GM23248 (cell line): ENCODE results near the gene PARVB. TPM values are rescaled to one million over a fixed set of nuclear protein-coding genes. Genes with fewer than 3 reads are reported as not detected.
A peak's percentile ranks its signal among the peaks of the same experiment; 100 is the strongest.

Source experiments
- DNase-seq: peaks from one replicate; pipeline ENCODE4 v3.0.0-alpha.2; 2015
- H2AFZ ChIP-seq: fragments of 200-600 bp; sonication (generic); 2 replicates; pipeline ENCODE4 v1.6.1; 2016; ENCODE audit warnings: antibody characterized with exemption
- H3F3A ChIP-seq: fragments of 200-600 bp; sonication (generic); 2 replicates; pipeline ENCODE4 v1.6.1; 2016; ENCODE audit warnings: mild to moderate bottlenecking, antibody characterized with exemption, mixed run types; ENCODE audit not compliant: insufficient read depth
- H3K27ac ChIP-seq: fragments of 200-600 bp; sonication (generic); 2 replicates; pipeline ENCODE4 v1.5.1; 2016; ENCODE audit warnings: mild to moderate bottlenecking
- H3K27me3 ChIP-seq: fragments of 200-600 bp; sonication (generic); replicated peaks from 2 replicates; pipeline ENCODE4 v1.6.1; 2016; ENCODE audit warnings: mild to moderate bottlenecking; ENCODE audit not compliant: insufficient read depth
- H3K36me3 ChIP-seq: fragments of 200-600 bp; sonication (generic); 2 replicates; pipeline ENCODE4 v1.6.1; 2016; ENCODE audit warnings: low read depth, mild to moderate bottlenecking
- H3K4me1 ChIP-seq: fragments of 200-600 bp; sonication (generic); 2 replicates; pipeline ENCODE4 v1.6.1; 2016; ENCODE audit warnings: mild to moderate bottlenecking; ENCODE audit not compliant: insufficient read depth
- H3K4me2 ChIP-seq: fragments of 200-600 bp; sonication (generic); one replicate; pipeline ENCODE4 v1.6.1; 2016; ENCODE audit warnings: mild to moderate bottlenecking; ENCODE audit not compliant: unreplicated experiment
- H3K4me3 ChIP-seq: fragments of 200-600 bp; sonication (generic); 2 replicates; pipeline ENCODE4 v1.5.1; 2016; ENCODE audit warnings: mild to moderate bottlenecking
- H3K79me2 ChIP-seq: fragments of 200-600 bp; sonication (generic); 2 replicates; pipeline ENCODE4 v1.6.1; 2016; ENCODE audit warnings: mild to moderate bottlenecking; ENCODE audit not compliant: insufficient read depth
- H3K9ac ChIP-seq: fragments of 200-600 bp; sonication (generic); 2 replicates; pipeline ENCODE4 v1.6.1; 2016; ENCODE audit warnings: mild to moderate bottlenecking
- H3K9me2 ChIP-seq: fragments of 200-600 bp; sonication (generic); 2 replicates; pipeline ENCODE4 v1.6.1; 2016; ENCODE audit warnings: mixed run types, mild to moderate bottlenecking, moderate library complexity; ENCODE audit not compliant: insufficient read depth
- H3K9me3 ChIP-seq: fragments of 200-600 bp; sonication (generic); one replicate; pipeline ENCODE4 v1.6.1; 2017; ENCODE audit warnings: low read depth
- H4K20me1 ChIP-seq: fragments of 200-600 bp; sonication (generic); 2 replicates; pipeline ENCODE4 v1.6.0; 2016; ENCODE audit not compliant: insufficient read depth
- EZH2 ChIP-seq: fragments of 200-600 bp; sonication (generic); IDR thresholded peaks from 2 replicates; pipeline ENCODE4 v1.6.1; 2018; ENCODE audit warnings: antibody characterized with exemption, mild to moderate bottlenecking; ENCODE audit not compliant: insufficient read depth, poor library complexity, severe bottlenecking
- EZH2phosphoT487 ChIP-seq: fragments of 200-600 bp; sonication (generic); IDR thresholded peaks from 2 replicates; pipeline ENCODE4 v1.6.1; 2018; ENCODE audit warnings: antibody characterized with exemption, moderate library complexity, mild to moderate bottlenecking, low read depth; ENCODE audit not compliant: insufficient read depth
- WGBS, 2 experiments: methylation state at CpG; one replicate each; pipeline ENCODE4 v1.1.6; 2015 to 2017; ENCODE audit warnings: low lambda C conversion rate in 2 of 2, low coverage in 1 of 2; ENCODE audit errors: missing lambda C conversion rate in 2 of 2; 5-methylcytosine and 5-hydroxymethylcytosine counted together
- in situ Hi-C: fragments of 300-500 bp; cut with MboI; formaldehyde crosslinking; loops from 2 replicates; pipeline ENCODE4 v1.15.0; 2020
- polyA plus RNA-seq: library from polyadenylated mRNA; unstranded; fragments of >200 nt; fragmentation: Nextera tagmentation; extraction: Ambion mirVana; gene quantifications from 2 replicates; pipeline ENCODE4 v1.2.1, GENCODE V29; 2016
- total RNA-seq: library from RNA; depleted of rRNA; stranded (reverse); fragments of >200 nt; shearing (Covaris generic); gene quantifications from 2 replicates; pipeline ENCODE4 v1.2.3, GENCODE V29; 2014

PARVB gene
- total and polyA plus RNA-seq, 2 experiments from 2014 or later: 52.6 to 141 TPM

DNA sequence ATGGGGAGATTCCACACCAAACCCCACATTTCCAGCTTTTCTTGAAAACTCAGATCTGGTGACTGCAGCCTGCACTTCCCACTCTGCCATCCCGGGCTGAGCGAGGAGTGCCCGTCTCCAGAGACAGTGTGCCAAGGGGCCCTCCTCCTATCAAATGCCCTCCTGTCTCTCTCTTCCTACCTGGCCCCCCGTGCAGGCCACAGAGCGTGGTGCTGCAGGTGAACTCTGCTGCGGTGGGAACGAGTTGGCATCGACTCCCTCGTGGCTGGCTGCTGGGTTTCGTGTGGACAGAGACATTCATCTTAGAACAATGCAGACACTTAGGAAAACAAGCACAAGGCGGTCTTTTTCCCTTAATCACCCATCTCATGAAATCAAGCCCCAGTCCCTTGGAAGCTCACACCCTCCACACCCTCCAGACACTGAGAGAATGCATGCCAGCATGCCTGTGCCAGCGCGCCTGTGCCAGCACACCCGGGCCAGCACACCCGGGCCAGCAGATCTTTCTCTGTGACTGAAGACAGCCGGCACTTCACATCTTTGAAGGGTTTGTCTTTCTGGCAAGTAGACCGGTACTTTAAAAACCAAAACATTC is 65.0 kb downstream of the PARVB start:
- Histone ChIP-seq H3K27ac (peak overlapping the region; percentile 52), H3K4me1 (peaks cover 36% of the 10 kb centered on the region), H3K36me3 (no peaks in the 10 kb centered on the region), H2AFZ (no peak overlapping the region), H3K27me3 (no peaks in the 10 kb centered on the region), H3K79me2 (peaks cover 19% of the 10 kb centered on the region; the same call in 1 of the 2 replicates), H3K9ac (0 out of 2 replicates have a peak overlapping the region, but pooled peaks have one; percentile 20), H4K20me1 (no peaks in the 10 kb centered on the region), H3F3A (peaks cover 12% of the 10 kb centered on the region; the same call in 1 of the 2 replicates), H3K9me3 (no peaks in the 10 kb centered on the region), H3K4me2 (peak overlapping the region; percentile 50), H3K9me2 (no peaks in the 10 kb centered on the region), H3K4me3 (no peak overlapping the region)
- 7 to 14% methylated on average over 17 of the region's 17 CpGs for WGBS, 2 experiments
- TF ChIP-seq EZH2 (no peak), EZH2phosphoT487 (no peak)
- in situ Hi-C loops: loop anchor here (10.0 kb wide), 2 partner anchors 94 to 536 kb away; no protein-coding TSS in a partner anchor
- peak; percentile 88 for DNase-seq

DNA sequence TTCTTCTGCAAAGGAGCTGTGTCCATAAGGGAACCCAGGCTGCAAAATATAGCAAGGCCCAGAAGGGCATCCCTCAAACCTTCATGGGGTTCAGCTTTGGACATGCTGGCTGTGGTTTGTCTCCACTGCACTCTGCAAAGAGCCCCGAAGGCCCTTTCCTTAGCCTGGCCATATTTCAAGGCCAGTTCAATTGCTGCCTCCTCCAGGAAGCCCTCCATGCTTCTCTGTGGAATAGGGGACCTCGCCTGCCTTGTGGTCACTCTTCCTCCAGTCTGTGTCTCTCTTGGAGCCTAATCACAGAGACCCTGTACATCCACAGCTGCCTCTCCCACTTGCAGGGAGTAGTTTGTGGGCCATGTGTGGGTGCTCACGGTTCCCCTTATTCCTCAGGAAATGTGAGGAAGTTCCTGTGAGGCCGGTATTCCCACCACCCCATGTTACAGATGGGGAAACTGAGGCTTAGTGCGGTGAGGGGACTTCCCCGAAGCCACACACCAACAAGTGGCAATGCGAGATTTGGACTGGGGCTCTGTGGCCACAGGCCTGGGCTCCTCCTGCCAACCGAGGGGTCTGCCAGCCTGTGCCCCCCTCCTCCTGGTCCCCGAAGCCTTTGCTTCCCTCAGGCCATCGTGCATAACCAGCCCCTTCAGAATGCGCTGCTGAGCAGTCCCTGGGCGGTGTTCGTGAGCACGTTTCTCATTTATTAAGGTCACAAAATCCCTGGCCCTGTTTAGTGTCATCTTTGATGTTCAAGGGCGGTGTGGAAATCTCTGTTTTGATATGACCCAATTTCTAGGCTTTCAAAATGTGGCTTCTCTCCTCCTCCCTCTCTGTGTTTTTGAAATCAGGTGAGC is 65.8 kb downstream of the PARVB start:
- 71 to 74% methylated on average over 15 of the region's 15 CpGs for WGBS, 2 experiments
- in situ Hi-C loops: loop anchor here (10.0 kb wide), 2 partner anchors 95 to 535 kb away; no protein-coding TSS in a partner anchor
- no peaks in the 10 kb centered on the region for H3K9me2 ChIP-seq
- H3K79me2 ChIP-seq: peaks cover 19% of the 10 kb centered on the region; the same call in 1 of the 2 replicates
- H2AFZ ChIP-seq: no peak overlapping the region
- TF ChIP-seq EZH2phosphoT487 (no peak), EZH2 (no peak)
- 0 out of 2 replicates have a peak, but pooled peaks cover 4% of the 10 kb centered on the region for H3K36me3 ChIP-seq
- H3K9ac ChIP-seq: no peak overlapping the region
- peaks cover 36% of the 10 kb centered on the region for H3K4me1 ChIP-seq
- peaks cover 12% of the 10 kb centered on the region; the same call in 1 of the 2 replicates for H3F3A ChIP-seq
- H3K4me2 ChIP-seq: peak overlapping the region; percentile 50
- H4K20me1 ChIP-seq: no peaks in the 10 kb centered on the region
- no peak overlapping the region for H3K4me3 ChIP-seq
- no peak for DNase-seq
- H3K9me3 ChIP-seq: no peaks in the 10 kb centered on the region
- no peaks in the 10 kb centered on the region for H3K27me3 ChIP-seq
- H3K27ac ChIP-seq: peak overlapping the region; percentile 52

DNA sequence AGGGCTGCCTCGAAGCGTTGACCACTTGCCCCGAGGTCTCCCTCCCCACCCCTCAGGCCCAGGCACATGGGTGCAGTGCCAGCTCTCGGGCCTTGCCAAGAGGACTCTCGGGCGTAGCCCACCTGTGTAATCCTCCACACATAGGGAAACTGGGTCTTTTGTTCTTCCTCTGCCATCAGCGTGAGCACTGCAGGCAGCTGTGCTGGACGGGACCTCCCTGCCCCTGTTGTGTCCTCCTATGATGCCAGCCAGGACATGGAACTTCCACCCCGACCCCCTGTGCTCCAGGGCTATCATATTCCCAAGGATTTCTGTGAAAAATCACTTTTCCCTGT is 66.4 kb downstream of the PARVB start:
- H4K20me1 ChIP-seq: no peaks in the 10 kb centered on the region
- H3K4me3 ChIP-seq: no peak overlapping the region
- no peak overlapping the region for H3K27ac ChIP-seq
- H3K36me3 ChIP-seq: 0 out of 2 replicates have a peak, but pooled peaks cover 4% of the 10 kb centered on the region
- H3F3A ChIP-seq: peaks cover 12% of the 10 kb centered on the region; the same call in 1 of the 2 replicates
- no peak overlapping the region for H3K4me2 ChIP-seq
- 68 to 75% methylated on average over 9 of the region's 9 CpGs for WGBS, 2 experiments
- DNase-seq: no peak
- H3K9me2 ChIP-seq: no peaks in the 10 kb centered on the region
- H3K9ac ChIP-seq: no peak overlapping the region
- H2AFZ ChIP-seq: no peak overlapping the region
- TF ChIP-seq EZH2phosphoT487 (no peak), EZH2 (no peak)
- H3K9me3 ChIP-seq: no peaks in the 10 kb centered on the region
- peaks cover 19% of the 10 kb centered on the region; the same call in 1 of the 2 replicates for H3K79me2 ChIP-seq
- H3K4me1 ChIP-seq: peaks cover 33% of the 10 kb centered on the region
- H3K27me3 ChIP-seq: no peaks in the 10 kb centered on the region
- in situ Hi-C loops: no loop called here

DNA sequence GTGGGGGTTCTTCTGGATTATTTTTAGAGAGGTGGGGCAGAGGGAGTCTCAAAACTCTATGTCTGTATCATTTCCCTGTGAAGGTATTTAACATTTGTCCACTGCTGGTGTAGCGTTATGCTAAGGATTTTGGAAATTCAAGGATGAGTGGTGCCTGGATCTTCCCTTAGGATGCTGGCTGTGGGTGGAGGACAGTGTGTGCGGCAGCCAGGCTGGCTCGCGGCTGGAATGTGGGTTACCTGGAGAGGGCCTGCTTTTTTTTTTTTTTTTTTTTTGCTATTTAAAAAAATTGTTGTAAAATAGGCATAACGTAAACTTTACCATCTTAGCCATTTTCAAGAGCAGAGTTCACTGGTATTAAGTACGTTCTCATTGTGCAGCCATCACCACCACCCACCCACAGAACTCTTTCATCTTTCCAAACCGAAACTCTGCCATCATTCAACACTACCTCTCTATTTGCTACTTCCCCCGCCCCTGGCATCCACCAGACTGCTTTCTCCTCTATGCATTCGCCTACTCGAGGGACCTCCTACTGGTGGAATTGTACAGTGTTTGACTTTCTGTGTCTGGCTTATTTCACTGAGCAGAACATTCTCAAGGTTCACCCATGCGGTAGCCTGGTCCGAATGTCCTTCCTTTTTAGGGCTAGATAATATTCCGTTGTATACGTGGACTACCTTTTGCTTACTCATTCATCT is 67.1 kb downstream of the PARVB start:
- Histone ChIP-seq H2AFZ (no peak overlapping the region), H4K20me1 (no peaks in the 10 kb centered on the region), H3K9me2 (no peaks in the 10 kb centered on the region), H3K4me2 (no peak overlapping the region), H3K4me3 (no peak overlapping the region), H3K4me1 (peaks cover 27% of the 10 kb centered on the region), H3K27ac (no peak overlapping the region), H3K79me2 (peaks cover 19% of the 10 kb centered on the region; the same call in 1 of the 2 replicates), H3K9me3 (no peaks in the 10 kb centered on the region), H3K27me3 (no peaks in the 10 kb centered on the region), H3K9ac (no peak overlapping the region), H3F3A (peaks cover 9% of the 10 kb centered on the region; the same call in 1 of the 2 replicates), H3K36me3 (peaks cover 4% of the 10 kb centered on the region; the same call in 1 of the 2 replicates)
- TF ChIP-seq EZH2: no peak
- no peak for TF ChIP-seq EZH2phosphoT487
- peak; percentile 43 for DNase-seq
- 84 to 85% methylated on average over 14 of the region's 14 CpGs for WGBS, 2 experiments
- in situ Hi-C loops: no loop called here
